ENCODE results near the gene LRATD1. TPM values are rescaled to one million over a fixed set of nuclear protein-coding genes. Genes with fewer than 3 reads are reported as not detected.

The LRATD1 gene
- total RNA-seq, 1 donor from 2014 or later = 23.2 TPM

- Histone ChIP-seq H3K27me3 (ENCODE audit: control insufficient read depth, insufficient read depth, low read length) (no peaks in the 10 kb centered on the region), H3K36me3 (ENCODE audit: control insufficient read depth, insufficient read depth, low read length) (no peaks in the 10 kb centered on the region), H3K4me3 (ENCODE audit: low read depth, low read length) (peak overlapping the region; percentile 82)
- FAIRE-seq (no peak), DNase-seq (ENCODE audit: low read depth) (no peak)
- no peak for TF ChIP-seq CTCF (IDR thresholded peaks at IDR 0.05; ENCODE audit: insufficient read depth, low read length, severe bottlenecking)
Measured at GRCh38 chr2:14633461-14634181, 1.1 kb downstream of the LRATD1 start.

GRCh38 chr2:14634182-14634488, 1.6 kb downstream of the LRATD1 start:
- Histone ChIP-seq H3K36me3 (ENCODE audit: control insufficient read depth, insufficient read depth, low read length) (no peaks in the 10 kb centered on the region), H3K4me3 (ENCODE audit: low read depth, low read length) (peak overlapping the region; percentile 82), H3K27me3 (ENCODE audit: control insufficient read depth, insufficient read depth, low read length) (no peaks in the 10 kb centered on the region)
- no peak for TF ChIP-seq CTCF (IDR thresholded peaks at IDR 0.05; ENCODE audit: insufficient read depth, low read length, severe bottlenecking)
- DNase-seq (ENCODE audit: low read depth) = no peak
- no peak for FAIRE-seq

GRCh38 chr2:14634489-14635390, 2.2 kb downstream of the LRATD1 start:
- no peak for FAIRE-seq
- Histone ChIP-seq H3K4me3 (ENCODE audit: low read depth, low read length) (peak overlapping the region; percentile 82), H3K27me3 (ENCODE audit: control insufficient read depth, insufficient read depth, low read length) (no peaks in the 10 kb centered on the region), H3K36me3 (ENCODE audit: control insufficient read depth, insufficient read depth, low read length) (no peaks in the 10 kb centered on the region)
- DNase-seq (ENCODE audit: low read depth) = peak; percentile 79
- TF ChIP-seq CTCF (IDR thresholded peaks at IDR 0.05; ENCODE audit: insufficient read depth, low read length, severe bottlenecking) = peak; percentile 95

- peak; percentile 78 for DNase-seq (ENCODE audit: low read depth)
- no peak for FAIRE-seq
- peak; percentile 23 for TF ChIP-seq CTCF (IDR thresholded peaks at IDR 0.05; ENCODE audit: insufficient read depth, low read length, severe bottlenecking)
Measured at GRCh38 chr2:14635391-14635871, 2.9 kb downstream of the LRATD1 start.

GRCh38 chr2:14638488-14638887, 6.0 kb downstream of the LRATD1 start:
- no peak for TF ChIP-seq CTCF (IDR thresholded peaks at IDR 0.05; ENCODE audit: insufficient read depth, low read length, severe bottlenecking)
- H3K27me3 ChIP-seq (ENCODE audit: control insufficient read depth, insufficient read depth, low read length) = no peaks in the 10 kb centered on the region
- no peaks in the 10 kb centered on the region for H3K36me3 ChIP-seq (ENCODE audit: control insufficient read depth, insufficient read depth, low read length)
- H3K4me3 ChIP-seq (ENCODE audit: low read depth, low read length) = no peak overlapping the region
- FAIRE-seq (no peak), DNase-seq (ENCODE audit: low read depth) (no peak)

More at GRCh38 chr2:14635391-14635871, 2.9 kb downstream of the LRATD1 start:
- Histone ChIP-seq H3K36me3 (ENCODE audit: control insufficient read depth, insufficient read depth, low read length) (no peaks in the 10 kb centered on the region), H3K27me3 (ENCODE audit: control insufficient read depth, insufficient read depth, low read length) (no peaks in the 10 kb centered on the region), H3K4me3 (ENCODE audit: low read depth, low read length) (peak overlapping the region; percentile 82)

All from bronchial epithelial cell (primary cell).